HG03175 (cell line): Measurements from ENCODE around the gene FAM20C.
"Not testable (repeated sequence)": the region's sequence is repeated elsewhere in the genome, so short reads cannot be mapped to it uniquely, and the experiment has no call there.

ENCODE experiments used
- ATAC-seq: cut with Tn5 transposase; IDR thresholded peaks from one replicate; pipeline ENCODE4 v1.9.1; 2021; ENCODE audit warnings: mild to moderate bottlenecking, moderate library complexity; ENCODE audit not compliant: unreplicated experiment

FAM20C gene

GRCh38 chr7:240146-240676 lies 47.8 kb downstream of the FAM20C start:
- ATAC-seq = no peak

GRCh38 chr7:240887-241421 lies 48.6 kb downstream of the FAM20C start:
- ATAC-seq = no peak

- no peak for ATAC-seq
Observed at GRCh38 chr7:241513-241912, 49.1 kb downstream of the FAM20C start.

GRCh38 chr7:242826-243579 lies 50.6 kb downstream of the FAM20C start:
- ATAC-seq = not testable (repeated sequence)

- not testable (repeated sequence) for ATAC-seq
Observed at GRCh38 chr7:243580-243978, 51.2 kb downstream of the FAM20C start.

- ATAC-seq = no peak
Observed at GRCh38 chr7:244974-245373, 52.6 kb downstream of the FAM20C start.

GRCh38 chr7:245574-246295 lies 53.4 kb downstream of the FAM20C start:
- no peak for ATAC-seq

GRCh38 chr7:246451-246850 lies 54.1 kb downstream of the FAM20C start:
- no peak for ATAC-seq

- no peak for ATAC-seq
Observed at GRCh38 chr7:247181-247580, 54.8 kb downstream of the FAM20C start.

GRCh38 chr7:247636-248035 lies 55.3 kb downstream of the FAM20C start:
- no peak for ATAC-seq

GRCh38 chr7:248732-249435 lies 56.5 kb downstream of the FAM20C start:
- ATAC-seq = no peak

- no peak for ATAC-seq
Observed at GRCh38 chr7:249989-250388, 57.6 kb downstream of the FAM20C start.

GRCh38 chr7:250523-250922 lies 58.2 kb downstream of the FAM20C start:
- no peak for ATAC-seq

- no peak for ATAC-seq
Observed at GRCh38 chr7:251005-251404, 58.6 kb downstream of the FAM20C start.

GRCh38 chr7:251446-252175 lies 59.2 kb downstream of the FAM20C start:
- no peak for ATAC-seq

GRCh38 chr7:252216-252965 lies 60.0 kb downstream of the FAM20C start:
- ATAC-seq = no peak

GRCh38 chr7:252981-253380 lies 60.6 kb downstream of the FAM20C start:
- no peak for ATAC-seq

GRCh38 chr7:253581-254336 lies 61.4 kb downstream of the FAM20C start:
- ATAC-seq = no peak

GRCh38 chr7:254337-255037 lies 62.1 kb downstream of the FAM20C start:
- ATAC-seq = no peak
